Subcutaneous adipose tissue (tissue), 4 donors: ENCODE results near the gene PALS2. TPM values are rescaled to one million over a fixed set of nuclear protein-coding genes. Genes with fewer than 3 reads are reported as not detected.

Source experiments
- CTCF ChIP-seq: fragments of 450-650 bp; IDR thresholded peaks from one replicate; pipeline ENCODE4 v1.5.1; 2016; ENCODE audit warnings: low read depth, mild to moderate bottlenecking, control low read depth, antibody characterized with exemption, moderate library complexity
- total RNA-seq, 4 donors: library from RNA; depleted of rRNA; stranded (reverse); fragments of >200 nt; gene quantifications; one replicate each; pipeline ENCODE4 v1.1.0, GENCODE V29; 2016

PALS2 gene
- 10 to 100 TPM in 3 of 4 donors, 1 to 10 TPM in 1; 7.3 to 30.8 (median 17.6) TPM for total RNA-seq

- no peak for TF ChIP-seq CTCF
Measured at GRCh38 chr7:24572997-24573553, at the start of gene PALS2. PALS2 (plus strand) TSS chr7:24573452; CDS start chr7:24623668, 50,216 bp downstream.

DNA sequence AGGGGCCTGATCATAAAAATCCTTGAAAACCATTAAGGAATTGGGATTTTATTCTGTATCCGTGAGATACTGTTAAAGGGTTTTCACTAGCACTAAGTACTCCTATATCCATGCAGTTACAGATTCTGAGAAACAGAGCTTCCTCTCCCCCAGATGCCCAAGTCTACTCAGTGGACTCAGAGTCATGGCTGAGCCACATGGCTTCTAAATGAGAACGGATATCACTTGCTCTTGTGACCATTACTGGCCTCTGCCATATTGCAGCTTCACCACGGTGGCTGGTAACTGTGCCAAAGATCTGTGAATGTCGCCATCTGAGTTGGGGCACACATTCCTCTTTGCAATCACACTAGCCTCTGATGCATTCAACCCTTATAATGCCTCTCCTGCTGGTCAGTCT lies 42.0 kb upstream of the PALS2 start:
- TF ChIP-seq CTCF: no peak

- no peak for TF ChIP-seq CTCF
Measured at GRCh38 chr7:24536682-24537081, 36.6 kb upstream of the PALS2 start.

GRCh38 chr7:24540956-24541355 lies 32.3 kb upstream of the PALS2 start:
- TF ChIP-seq CTCF: no peak

- TF ChIP-seq CTCF: no peak
Measured at GRCh38 chr7:24545215-24545614, 28.0 kb upstream of the PALS2 start.

GRCh38 chr7:24548390-24548789 lies 24.9 kb upstream of the PALS2 start:
- TF ChIP-seq CTCF: no peak

GRCh38 chr7:24549991-24550390 lies 23.3 kb upstream of the PALS2 start:
- TF ChIP-seq CTCF: no peak
